T-helper 17 cell (primary cell): ENCODE measurements around the gene HSPB7. TPM values are rescaled to one million over a fixed set of nuclear protein-coding genes. Genes with fewer than 3 reads are reported as not detected.

Experiments used
- ATAC-seq: fragments of 150-1000 bp; cut with Tn5 transposase; 2 replicates; pipeline ENCODE4 v1.10.0; 2021; ENCODE audit warnings: mild to moderate bottlenecking, moderate library complexity
- DNase-seq, 3 donors: peaks; one replicate each; pipeline versions ENCODE4 v3.0.0 to v3.0.0-alpha.2; 2020 to 2021
- H3K9me3 ChIP-seq: one replicate; pipeline ENCODE4 v1.7.0; 2013; ENCODE audit warnings: low read length, mild to moderate bottlenecking; ENCODE audit not compliant: control insufficient read depth, poor library complexity, severe bottlenecking
- H3K27ac Mint-ChIP-seq: one replicate; pipeline ENCODE4 v1.8.0; 2022; ENCODE audit warnings: mild to moderate bottlenecking, moderate library complexity, mixed read lengths
- H3K27me3 Mint-ChIP-seq: one replicate; pipeline ENCODE4 v1.8.0; 2022; ENCODE audit warnings: mixed read lengths
- H3K36me3 Mint-ChIP-seq: one replicate; pipeline ENCODE4 v1.8.0; 2022; ENCODE audit warnings: low read depth, mixed read lengths
- H3K4me1 Mint-ChIP-seq: one replicate; pipeline ENCODE4 v1.8.0; 2022; ENCODE audit warnings: mild to moderate bottlenecking, mixed read lengths
- H3K4me3 Mint-ChIP-seq: one replicate; pipeline ENCODE4 v1.8.0; 2022; ENCODE audit warnings: mild to moderate bottlenecking, moderate library complexity, mixed read lengths
- total RNA-seq, 4 donors: library from RNA in 2 of 4; stranded (reverse) in 2 of 4; gene quantifications; one replicate each; pipeline ENCODE4 v1.2.3 and lab custom pipeline; 2022 to 2026

The HSPB7 gene
- total RNA-seq, 2 donors from 2014 or later, result not detected

- H3K9me3 ChIP-seq, result no peaks in the 10 kb centered on the region
- peaks cover 3% of the 10 kb centered on the region for H3K4me1 Mint-ChIP-seq
- H3K27me3 Mint-ChIP-seq, result peaks cover 48% of the 10 kb centered on the region
- H3K4me3 Mint-ChIP-seq, result peak overlapping the region; percentile 36
- no peak overlapping the region for H3K27ac Mint-ChIP-seq
- no peak for DNase-seq
- no peak for ATAC-seq
- H3K36me3 Mint-ChIP-seq, result no peaks in the 10 kb centered on the region
Observed at GRCh38 chr1:16014509-16015482, 3.0 kb downstream of the HSPB7 start.

- H3K27ac Mint-ChIP-seq, result no peak overlapping the region
- peaks cover 56% of the 10 kb centered on the region for H3K27me3 Mint-ChIP-seq
- ATAC-seq (no peak), DNase-seq (no peak)
- no peaks in the 10 kb centered on the region for H3K36me3 Mint-ChIP-seq
- no peak overlapping the region for H3K4me3 Mint-ChIP-seq
- no peaks in the 10 kb centered on the region for H3K4me1 Mint-ChIP-seq
- no peaks in the 10 kb centered on the region for H3K9me3 ChIP-seq
Observed at GRCh38 chr1:16013908-16014258, 4.0 kb downstream of the HSPB7 start.

- H3K9me3 ChIP-seq, result no peaks in the 10 kb centered on the region
- no peaks in the 10 kb centered on the region for H3K36me3 Mint-ChIP-seq
- H3K4me3 Mint-ChIP-seq, result no peak overlapping the region
- ATAC-seq (peak; percentile 28), DNase-seq (no peak)
- no peak overlapping the region for H3K27ac Mint-ChIP-seq
- H3K4me1 Mint-ChIP-seq, result no peaks in the 10 kb centered on the region
- H3K27me3 Mint-ChIP-seq, result peaks cover 56% of the 10 kb centered on the region
Observed at GRCh38 chr1:16013220-16013907, 4.5 kb downstream of the HSPB7 start.

GRCh38 chr1:16012590-16013219, 5.1 kb downstream of the HSPB7 start:
- ATAC-seq (no peak), DNase-seq (no peak)
- Mint-ChIP-seq H3K4me3 (peak overlapping the region; percentile 25), H3K4me1 (no peaks in the 10 kb centered on the region), H3K27me3 (peaks cover 56% of the 10 kb centered on the region), H3K27ac (no peak overlapping the region), H3K36me3 (no peaks in the 10 kb centered on the region)
- H3K9me3 ChIP-seq, result no peaks in the 10 kb centered on the region

- Mint-ChIP-seq H3K4me3 (no peak overlapping the region), H3K27ac (no peak overlapping the region), H3K27me3 (peaks cover 56% of the 10 kb centered on the region), H3K4me1 (no peaks in the 10 kb centered on the region), H3K36me3 (no peaks in the 10 kb centered on the region)
- no peaks in the 10 kb centered on the region for H3K9me3 ChIP-seq
- DNase-seq (no peak), ATAC-seq (no peak)
Observed at GRCh38 chr1:16011936-16012589, 5.8 kb downstream of the HSPB7 start.

GRCh38 chr1:16010837-16011236, 7.0 kb downstream of the HSPB7 start:
- H3K36me3 Mint-ChIP-seq, result no peaks in the 10 kb centered on the region
- H3K27me3 Mint-ChIP-seq, result peaks cover 60% of the 10 kb centered on the region
- ATAC-seq, result no peak
- no peak overlapping the region for H3K4me3 Mint-ChIP-seq
- peaks cover 3% of the 10 kb centered on the region for H3K4me1 Mint-ChIP-seq
- DNase-seq, result no peak
- H3K9me3 ChIP-seq, result no peaks in the 10 kb centered on the region
- no peak overlapping the region for H3K27ac Mint-ChIP-seq

- Mint-ChIP-seq H3K27me3 (peaks cover 48% of the 10 kb centered on the region), H3K36me3 (no peaks in the 10 kb centered on the region), H3K27ac (no peak overlapping the region), H3K4me3 (no peak overlapping the region), H3K4me1 (peaks cover 3% of the 10 kb centered on the region)
- no peak for ATAC-seq
- H3K9me3 ChIP-seq, result no peaks in the 10 kb centered on the region
- DNase-seq, result no peak
Observed at GRCh38 chr1:16009678-16010077, 8.2 kb downstream of the HSPB7 start.

- peaks cover 42% of the 10 kb centered on the region for H3K27me3 Mint-ChIP-seq
- DNase-seq, result peak; percentile 48 to 62 (median 49)
- peak; percentile 67 for ATAC-seq
- H3K9me3 ChIP-seq, result no peaks in the 10 kb centered on the region
- peaks cover 3% of the 10 kb centered on the region for H3K4me1 Mint-ChIP-seq
- no peak overlapping the region for H3K4me3 Mint-ChIP-seq
- H3K36me3 Mint-ChIP-seq, result no peaks in the 10 kb centered on the region
- no peak overlapping the region for H3K27ac Mint-ChIP-seq
Observed at GRCh38 chr1:16009030-16009460, 8.8 kb downstream of the HSPB7 start.

GRCh38 chr1:16007671-16008341, 10.0 kb downstream of the HSPB7 start:
- peaks cover 34% of the 10 kb centered on the region for H3K27me3 Mint-ChIP-seq
- H3K27ac Mint-ChIP-seq, result no peak overlapping the region
- ATAC-seq (no peak), DNase-seq (no peak)
- H3K4me1 Mint-ChIP-seq, result peaks cover 3% of the 10 kb centered on the region
- no peak overlapping the region for H3K4me3 Mint-ChIP-seq
- no peaks in the 10 kb centered on the region for H3K9me3 ChIP-seq
- no peaks in the 10 kb centered on the region for H3K36me3 Mint-ChIP-seq

GRCh38 chr1:16006552-16007485, 11.0 kb downstream of the HSPB7 start:
- no peaks in the 10 kb centered on the region for H3K36me3 Mint-ChIP-seq
- no peak for ATAC-seq
- H3K27me3 Mint-ChIP-seq, result peaks cover 26% of the 10 kb centered on the region
- peaks cover 3% of the 10 kb centered on the region for H3K4me1 Mint-ChIP-seq
- H3K27ac Mint-ChIP-seq, result no peak overlapping the region
- DNase-seq, result no peak
- H3K4me3 Mint-ChIP-seq, result no peak overlapping the region
- no peaks in the 10 kb centered on the region for H3K9me3 ChIP-seq

- Mint-ChIP-seq H3K4me1 (peaks cover 3% of the 10 kb centered on the region), H3K27me3 (peaks cover 23% of the 10 kb centered on the region)
Observed at GRCh38 chr1:16006010-16006409, 11.8 kb downstream of the HSPB7 start.

GRCh38 chr1:16005597-16005996, 12.2 kb downstream of the HSPB7 start:
- H3K27ac Mint-ChIP-seq, result no peak overlapping the region
- H3K4me1 Mint-ChIP-seq, result peaks cover 3% of the 10 kb centered on the region
- H3K9me3 ChIP-seq, result no peaks in the 10 kb centered on the region
- H3K4me3 Mint-ChIP-seq, result no peak overlapping the region
- ATAC-seq (no peak), DNase-seq (no peak)
- no peaks in the 10 kb centered on the region for H3K36me3 Mint-ChIP-seq
- peaks cover 22% of the 10 kb centered on the region for H3K27me3 Mint-ChIP-seq

More at GRCh38 chr1:16006010-16006409, 11.8 kb downstream of the HSPB7 start:
- Mint-ChIP-seq H3K36me3 (no peaks in the 10 kb centered on the region), H3K4me3 (no peak overlapping the region), H3K27ac (no peak overlapping the region)
- H3K9me3 ChIP-seq, result no peaks in the 10 kb centered on the region
- DNase-seq (no peak), ATAC-seq (no peak)
